Germinal center (tissue), 1 donor: ENCODE measurements around the gene MTERF1.
"Not testable (repeated sequence)": the region's sequence is repeated elsewhere in the genome, so short reads cannot be mapped to it uniquely, and the experiment has no call there.

Experiments
- DNase-seq: peaks from one replicate; pipeline ENCODE4 v3.0.0; 2012; ENCODE audit warnings: mixed read lengths, low spot score

MTERF1 gene

GRCh38 chr7:91883676-91884362 lies 3.3 kb upstream of the MTERF1 start:
- no peak for DNase-seq

GRCh38 chr7:91880016-91880412 lies 488 bp downstream of the MTERF1 start:
- DNase-seq, result no peak

- no peak for DNase-seq
Measured at GRCh38 chr7:91876391-91877133, 3.9 kb downstream of the MTERF1 start.

- no peak for DNase-seq
Measured at GRCh38 chr7:91875851-91876250, 4.7 kb downstream of the MTERF1 start.

GRCh38 chr7:91872928-91873327 lies 7.6 kb downstream of the MTERF1 start:
- no peak for DNase-seq

GRCh38 chr7:91872069-91872468 lies 8.4 kb downstream of the MTERF1 start:
- DNase-seq, result no peak

- DNase-seq, result no peak
Measured at GRCh38 chr7:91869661-91870060, 10.8 kb downstream of the MTERF1 start.

GRCh38 chr7:91866599-91867148 lies 13.8 kb downstream of the MTERF1 start:
- no peak for DNase-seq

- DNase-seq, result no peak
Measured at GRCh38 chr7:91865511-91865910, 15.0 kb downstream of the MTERF1 start.

- not testable (repeated sequence) for DNase-seq
Measured at GRCh38 chr7:91864604-91865003, 15.9 kb downstream of the MTERF1 start.

- no peak for DNase-seq
Measured at GRCh38 chr7:91864070-91864469, 16.4 kb downstream of the MTERF1 start.

GRCh38 chr7:91852263-91852741 lies 28.2 kb downstream of the MTERF1 start:
- no peak for DNase-seq

GRCh38 chr7:91850455-91850854 lies 30.0 kb downstream of the MTERF1 start:
- DNase-seq, result no peak

GRCh38 chr7:91847876-91848588 lies 32.5 kb downstream of the MTERF1 start:
- DNase-seq, result no peak

- DNase-seq, result no peak
Measured at GRCh38 chr7:91847231-91847630, 33.3 kb downstream of the MTERF1 start.

- DNase-seq, result no peak
Measured at GRCh38 chr7:91846436-91846835, 34.1 kb downstream of the MTERF1 start.

- DNase-seq, result no peak
Measured at GRCh38 chr7:91843831-91844230, 36.7 kb downstream of the MTERF1 start.

GRCh38 chr7:91838439-91838838 lies 42.1 kb downstream of the MTERF1 start:
- no peak for DNase-seq

- no peak for DNase-seq
Measured at GRCh38 chr7:91837397-91838070, 43.0 kb downstream of the MTERF1 start.

GRCh38 chr7:91835826-91836368 lies 44.6 kb downstream of the MTERF1 start:
- DNase-seq, result no peak

- DNase-seq, result no peak
Measured at GRCh38 chr7:91835091-91835825, 45.2 kb downstream of the MTERF1 start.
